Measurements from ENCODE around the gene LPIN1.
A peak's percentile ranks its signal among the peaks of the same experiment; 100 is the strongest.

The LPIN1 gene

DNA sequence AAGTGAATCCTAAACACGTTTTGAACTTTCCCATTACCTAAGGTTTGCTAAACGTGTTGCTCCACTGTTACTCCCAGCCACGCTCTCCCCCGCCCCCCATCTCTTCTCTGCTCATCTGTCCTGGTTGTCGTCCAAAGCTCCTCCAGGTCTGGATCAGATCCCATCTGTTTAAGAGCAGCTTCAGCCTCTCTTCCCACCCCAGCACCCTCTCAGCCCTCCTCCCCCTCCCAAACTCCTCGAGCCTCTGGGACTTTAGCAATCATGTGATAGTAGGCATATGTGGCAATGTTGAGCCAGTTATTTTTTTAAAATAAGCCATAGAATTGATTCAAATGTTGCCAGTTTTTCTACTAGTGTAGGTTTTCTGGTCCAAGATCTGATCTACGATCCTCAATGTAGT is 20.0 kb upstream of the LPIN1 start:
- TF ChIP-seq, protein P1, sequence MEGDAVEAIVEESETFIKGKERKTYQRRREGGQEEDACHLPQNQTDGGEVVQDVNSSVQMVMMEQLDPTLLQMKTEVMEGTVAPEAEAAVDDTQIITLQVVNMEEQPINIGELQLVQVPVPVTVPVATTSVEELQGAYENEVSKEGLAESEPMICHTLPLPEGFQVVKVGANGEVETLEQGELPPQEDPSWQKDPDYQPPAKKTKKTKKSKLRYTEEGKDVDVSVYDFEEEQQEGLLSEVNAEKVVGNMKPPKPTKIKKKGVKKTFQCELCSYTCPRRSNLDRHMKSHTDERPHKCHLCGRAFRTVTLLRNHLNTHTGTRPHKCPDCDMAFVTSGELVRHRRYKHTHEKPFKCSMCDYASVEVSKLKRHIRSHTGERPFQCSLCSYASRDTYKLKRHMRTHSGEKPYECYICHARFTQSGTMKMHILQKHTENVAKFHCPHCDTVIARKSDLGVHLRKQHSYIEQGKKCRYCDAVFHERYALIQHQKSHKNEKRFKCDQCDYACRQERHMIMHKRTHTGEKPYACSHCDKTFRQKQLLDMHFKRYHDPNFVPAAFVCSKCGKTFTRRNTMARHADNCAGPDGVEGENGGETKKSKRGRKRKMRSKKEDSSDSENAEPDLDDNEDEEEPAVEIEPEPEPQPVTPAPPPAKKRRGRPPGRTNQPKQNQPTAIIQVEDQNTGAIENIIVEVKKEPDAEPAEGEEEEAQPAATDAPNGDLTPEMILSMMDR (IDR thresholded peaks at IDR 0.05): no peak

DNA sequence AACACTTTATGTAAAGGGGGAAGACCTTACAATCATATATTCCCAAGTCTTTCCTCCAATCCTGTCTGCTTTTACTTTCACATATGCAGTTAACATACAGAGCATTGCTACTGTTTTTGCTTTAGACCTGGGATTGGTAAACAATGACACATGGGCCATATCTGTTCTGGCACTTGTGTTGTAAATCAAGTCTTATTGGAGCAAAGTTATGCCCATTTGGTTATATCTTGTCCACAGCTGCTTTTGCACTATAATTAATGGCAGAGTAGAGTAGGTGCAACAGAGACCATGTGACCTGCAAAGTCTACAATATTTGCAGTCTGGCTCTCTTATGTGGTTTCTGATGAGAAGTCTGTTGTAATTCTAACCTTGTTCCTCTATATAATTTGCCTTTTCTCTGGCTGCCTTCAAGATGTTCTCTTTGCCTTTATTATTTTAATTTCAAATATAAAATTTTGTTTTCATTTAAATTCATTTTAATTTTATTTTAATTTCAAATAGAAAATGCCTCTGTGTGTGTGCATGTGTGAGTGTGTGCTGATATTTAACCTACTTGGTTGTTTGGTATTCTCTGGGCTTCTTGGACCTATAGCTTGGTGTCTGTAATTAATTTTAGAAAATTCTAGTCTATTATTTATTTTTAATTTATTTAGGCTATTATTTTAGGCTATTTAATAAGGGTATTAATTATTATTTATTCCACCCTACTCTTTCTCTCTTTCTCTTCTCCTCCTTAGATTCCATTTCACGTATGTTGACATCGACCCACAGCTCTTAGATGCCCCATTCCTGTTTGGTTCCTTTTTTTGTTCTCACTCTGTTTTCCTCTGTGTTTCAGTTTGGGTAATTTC is 16.8 kb upstream of the LPIN1 start:
- TF ChIP-seq, protein P1 (IDR thresholded peaks at IDR 0.05): no peak

DNA sequence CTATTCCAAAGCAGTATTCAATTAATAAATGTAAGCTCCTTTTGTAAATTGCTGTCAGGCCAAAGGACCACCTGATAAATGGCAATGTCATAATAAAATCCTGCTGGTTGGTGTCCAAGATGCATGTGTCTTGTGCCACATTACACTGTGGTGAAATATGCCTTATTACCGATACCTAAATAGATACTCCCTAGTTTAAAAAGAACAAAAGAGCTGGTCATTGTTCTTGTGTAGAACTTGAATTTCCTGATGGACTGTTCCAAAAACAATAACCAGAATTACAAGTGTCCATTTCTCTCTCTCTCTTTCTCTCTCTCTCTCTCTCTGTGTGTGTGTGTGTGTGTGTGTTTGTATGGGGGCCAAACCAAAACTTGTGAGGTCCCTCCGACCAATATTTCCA is 13.8 kb upstream of the LPIN1 start:
- TF ChIP-seq, protein P1 (IDR thresholded peaks at IDR 0.05): no peak

DNA sequence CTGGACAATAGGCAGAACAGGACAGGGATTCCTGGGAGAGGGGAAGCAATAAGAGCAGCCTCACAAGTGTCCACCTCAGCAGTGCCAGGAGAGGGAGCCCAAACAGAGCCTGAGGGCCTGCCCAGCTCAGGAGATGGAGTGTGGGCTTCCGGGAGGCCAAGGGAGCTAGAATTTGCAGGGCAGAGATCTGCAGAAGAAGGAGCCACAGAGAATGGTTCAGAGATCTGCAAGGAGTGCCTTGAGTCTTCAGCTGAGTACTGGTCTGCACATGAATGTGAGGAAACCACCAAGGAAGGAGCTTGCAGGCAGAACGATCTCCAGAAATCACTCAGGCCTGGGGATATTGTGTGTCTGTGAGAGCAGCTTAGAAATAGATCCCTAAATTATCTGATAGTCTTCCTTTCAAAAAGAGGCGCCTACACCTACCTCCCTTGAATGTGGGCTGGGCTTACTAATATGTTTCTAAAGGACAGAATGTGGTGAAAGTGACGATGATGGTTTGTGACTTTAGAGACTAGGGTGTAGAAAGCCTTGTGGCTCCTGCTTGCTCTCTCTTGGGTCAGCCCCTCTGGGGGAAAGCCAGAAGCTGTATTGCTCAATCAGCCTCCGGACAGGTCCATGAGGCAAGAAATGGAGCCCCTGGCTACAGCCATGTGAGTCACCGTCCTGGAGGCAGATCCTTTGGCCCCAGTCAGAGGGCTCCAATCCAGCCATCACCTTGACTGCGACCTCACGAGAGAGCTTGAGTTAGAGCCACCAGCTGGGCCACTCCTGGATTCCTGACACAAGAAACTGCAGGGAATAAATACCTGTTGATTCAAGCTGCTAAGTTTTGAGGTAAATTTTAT is 7.6 kb upstream of the LPIN1 start:
- TF ChIP-seq, protein P1 (IDR thresholded peaks at IDR 0.05): peak; percentile 34; the same call in 1 of the 2 replicates

DNA sequence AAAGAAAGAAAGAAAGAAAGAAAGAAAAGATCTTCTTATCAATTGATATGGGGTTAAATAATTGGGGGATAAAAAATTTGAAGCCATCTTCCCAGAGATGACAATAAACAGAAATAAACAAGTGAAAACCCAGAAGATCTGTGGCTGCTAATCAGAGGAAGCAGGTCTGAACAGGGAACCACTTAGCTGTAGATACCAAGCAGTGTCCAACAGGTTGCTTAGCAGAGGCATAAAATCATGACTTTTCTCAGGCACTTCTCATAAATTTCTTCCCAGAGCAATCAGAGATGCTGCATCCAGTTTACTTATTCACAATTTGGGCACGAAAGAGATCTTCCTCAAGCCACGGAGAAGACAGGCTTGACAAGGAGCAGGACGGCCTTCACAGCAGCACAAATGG is 5.7 kb upstream of the LPIN1 start:
- TF ChIP-seq, protein P1 (IDR thresholded peaks at IDR 0.05): no peak

DNA sequence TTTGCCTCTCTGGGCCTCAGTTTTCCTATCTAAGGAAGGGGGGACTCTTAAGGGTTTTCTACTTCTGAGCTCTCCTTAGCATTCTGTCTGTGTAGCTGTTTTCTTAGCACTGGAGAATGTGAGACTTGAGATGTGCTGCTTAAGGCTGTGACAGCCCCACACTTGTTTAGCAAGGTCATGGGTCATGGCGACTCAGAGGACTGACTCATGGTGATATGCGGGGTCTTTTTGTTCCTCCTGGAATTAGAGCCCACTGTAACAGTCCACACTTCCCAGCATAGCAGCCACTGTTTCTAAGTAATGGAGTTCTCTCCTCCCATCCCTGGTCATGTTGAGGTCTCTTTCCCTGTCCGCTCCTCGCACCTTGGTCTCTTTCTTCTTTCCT is 4.1 kb upstream of the LPIN1 start:
- TF ChIP-seq, protein P1 (IDR thresholded peaks at IDR 0.05): no peak

DNA sequence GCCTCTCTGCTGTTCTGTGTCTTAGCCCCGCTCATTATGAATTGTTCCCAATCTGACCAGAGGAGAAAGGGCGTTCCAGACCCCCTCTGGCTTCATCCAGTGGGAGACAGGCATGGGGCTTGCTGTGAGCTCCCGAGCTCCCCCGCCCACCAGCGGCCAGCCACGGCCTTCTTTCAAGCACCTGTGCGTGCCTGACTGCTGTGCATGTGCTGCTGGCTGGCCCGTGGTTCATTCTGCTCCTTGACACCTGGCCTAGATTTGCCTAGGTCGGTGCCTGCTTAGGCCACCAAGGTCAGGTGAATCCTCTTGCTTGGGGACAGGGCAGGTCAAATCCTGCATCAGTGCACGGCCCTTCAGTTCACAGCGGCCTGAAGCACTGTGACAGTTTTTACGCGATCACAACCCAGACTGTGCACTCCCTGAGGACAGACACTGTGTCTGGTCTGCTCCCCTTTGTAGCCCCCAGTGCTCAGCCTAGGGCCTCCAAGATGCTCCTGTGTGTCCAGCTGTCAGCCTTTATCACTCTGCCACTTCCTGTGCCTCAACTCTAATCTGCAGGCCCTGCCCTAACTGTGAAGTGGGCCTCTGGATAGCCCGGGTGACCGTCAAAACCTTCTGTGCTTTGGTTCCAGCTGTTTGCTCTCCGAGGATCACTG is 3.6 kb upstream of the LPIN1 start:
- TF ChIP-seq, protein P1 (IDR thresholded peaks at IDR 0.05): no peak
